Stimulated activated CD8-positive, alpha-beta memory T cell treated with anti-CD3 and anti-CD28 coated beads, Interleukin-7, amount 100 ng/mL, for 4 hours (primary cell): ENCODE measurements around the gene OVOL1.
A peak's percentile ranks its signal among the peaks of the same experiment; 100 is the strongest.
"Not testable (repeated sequence)": the region's sequence is repeated elsewhere in the genome, so short reads cannot be mapped to it uniquely, and the experiment has no call there.

Experiments
- DNase-seq, 2 donors: peaks; one replicate each; pipeline ENCODE4 v3.0.0-alpha.2; 2020; ENCODE audit warnings: low read depth in 2 of 2

OVOL1 gene

GRCh38 chr11:65814986-65815565 is 28.2 kb downstream of the OVOL1 start:
- DNase-seq: no peak

DNA sequence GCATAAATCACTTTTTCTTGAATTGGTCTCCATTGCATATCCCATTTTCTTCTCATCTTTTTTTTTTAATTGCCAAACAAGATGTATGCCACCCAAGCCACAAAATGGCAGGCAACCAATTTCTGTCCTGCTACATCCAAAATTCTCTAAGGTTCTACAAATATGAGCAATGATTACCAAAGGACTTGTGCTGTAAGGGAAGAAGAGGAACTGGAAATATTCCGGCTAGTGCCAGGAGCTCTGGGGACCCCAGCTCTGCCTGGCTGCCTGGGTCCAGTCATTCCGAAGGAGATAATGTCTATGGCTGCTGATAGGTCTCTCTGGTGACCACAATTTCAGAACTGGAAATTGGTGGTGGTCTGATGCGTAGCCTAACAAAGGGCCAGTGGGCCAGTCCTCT is 29.8 kb downstream of the OVOL1 start:
- no peak for DNase-seq

DNA sequence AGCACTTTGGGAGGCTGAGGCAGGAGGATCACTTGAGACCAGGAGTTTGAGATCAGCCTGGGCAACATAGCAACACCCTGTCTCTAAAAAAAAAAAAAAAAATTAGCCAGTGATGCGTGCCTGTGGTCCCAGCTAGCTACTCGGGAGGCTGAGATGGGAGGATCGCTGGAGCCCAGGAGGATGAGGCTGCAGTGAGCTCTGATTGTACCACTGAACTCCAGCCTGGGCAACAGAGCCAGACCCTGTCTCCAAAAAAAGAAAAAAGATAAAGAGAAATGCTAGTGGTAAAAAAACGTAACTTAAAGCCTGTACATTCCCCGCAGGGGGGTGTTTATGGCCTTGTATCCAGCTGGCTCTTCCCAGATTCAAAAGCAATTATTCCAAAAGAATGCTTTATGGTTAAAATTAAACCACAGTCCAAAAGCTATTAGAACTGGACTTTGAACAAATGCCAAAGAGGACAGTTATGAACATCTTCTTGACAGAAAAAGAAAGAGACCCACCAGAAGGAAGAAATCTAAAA is 30.5 kb downstream of the OVOL1 start:
- DNase-seq: no peak

DNA sequence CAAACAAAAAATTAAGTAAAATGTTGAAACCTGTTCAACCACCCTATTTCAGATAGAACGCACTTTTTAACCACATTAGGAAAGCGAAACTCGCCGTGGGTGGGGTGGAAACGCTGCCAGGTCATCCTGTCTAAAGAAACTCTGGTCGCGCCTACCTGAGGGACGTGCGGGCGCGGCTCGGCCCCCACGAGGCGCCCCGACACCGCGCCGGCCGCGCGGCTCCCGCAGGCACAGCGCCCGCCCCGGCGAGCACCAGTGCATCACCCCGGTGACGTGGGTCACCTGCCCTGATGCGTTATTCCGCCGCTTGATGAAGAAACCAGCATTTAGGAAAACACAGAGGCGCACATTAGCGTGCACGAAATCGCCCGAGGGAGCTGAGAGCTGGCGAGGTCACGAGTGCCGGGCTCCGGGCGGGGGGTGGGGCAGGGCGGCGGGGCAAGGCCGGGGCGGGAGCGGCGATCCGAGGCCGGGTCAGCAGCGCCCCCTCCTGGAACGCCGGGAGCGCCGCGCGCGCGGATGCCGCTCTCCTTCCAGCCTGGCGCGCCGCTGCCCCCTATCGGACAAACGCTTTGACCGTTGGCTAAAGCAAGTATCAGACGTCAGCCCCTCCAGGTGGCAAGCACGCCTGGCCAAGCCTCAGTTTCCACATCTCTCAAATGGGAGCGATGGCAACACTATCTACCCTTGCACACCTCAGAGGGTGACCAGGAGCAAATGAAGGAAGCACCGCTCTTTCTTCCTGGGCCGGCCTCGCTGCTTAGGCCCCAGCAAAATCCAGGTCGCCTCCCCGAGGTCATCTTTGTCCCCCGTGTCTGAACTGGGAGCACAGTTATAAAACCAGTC is 31.2 kb downstream of the OVOL1 start:
- DNase-seq: peak; percentile 81 to 86

- no peak for DNase-seq
These were observed 34.2 kb downstream of the OVOL1 start for GRCh38 chr11:65821107-65821506.

DNA sequence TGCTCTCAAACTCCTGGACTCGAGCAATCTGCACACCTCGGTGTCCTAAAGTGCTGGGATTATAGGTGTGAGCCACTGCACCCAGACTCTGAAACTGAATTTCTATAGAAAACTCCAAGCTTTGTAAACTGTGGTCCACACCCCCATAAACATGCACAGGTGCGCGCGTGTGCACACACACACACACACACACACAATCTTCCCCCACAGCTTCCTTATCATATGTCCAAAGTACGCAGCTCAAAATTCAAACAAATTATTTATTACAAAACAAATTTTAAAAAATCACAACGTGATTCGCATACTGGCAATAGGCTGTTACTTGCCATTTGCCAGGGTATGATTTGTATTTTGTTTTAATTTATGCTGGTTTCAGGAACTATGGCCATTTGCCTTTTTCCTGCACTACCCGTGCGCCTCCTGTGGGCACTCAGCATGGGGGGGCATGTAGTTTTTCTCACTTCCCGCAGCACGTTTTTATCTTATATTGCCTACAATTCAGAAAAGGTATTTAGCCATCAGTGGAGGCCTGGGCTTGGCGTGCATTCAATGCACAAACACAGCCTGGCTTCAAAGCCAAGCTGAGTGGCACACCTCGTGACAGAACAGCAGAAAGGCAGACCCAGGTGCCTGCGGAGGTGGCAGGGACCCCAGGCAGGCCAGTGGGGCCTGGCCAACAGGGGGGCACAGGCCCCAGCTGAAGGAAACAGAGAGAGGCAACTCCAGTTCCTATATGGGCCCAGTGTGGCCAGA is 36.1 kb downstream of the OVOL1 start:
- DNase-seq: no peak

DNA sequence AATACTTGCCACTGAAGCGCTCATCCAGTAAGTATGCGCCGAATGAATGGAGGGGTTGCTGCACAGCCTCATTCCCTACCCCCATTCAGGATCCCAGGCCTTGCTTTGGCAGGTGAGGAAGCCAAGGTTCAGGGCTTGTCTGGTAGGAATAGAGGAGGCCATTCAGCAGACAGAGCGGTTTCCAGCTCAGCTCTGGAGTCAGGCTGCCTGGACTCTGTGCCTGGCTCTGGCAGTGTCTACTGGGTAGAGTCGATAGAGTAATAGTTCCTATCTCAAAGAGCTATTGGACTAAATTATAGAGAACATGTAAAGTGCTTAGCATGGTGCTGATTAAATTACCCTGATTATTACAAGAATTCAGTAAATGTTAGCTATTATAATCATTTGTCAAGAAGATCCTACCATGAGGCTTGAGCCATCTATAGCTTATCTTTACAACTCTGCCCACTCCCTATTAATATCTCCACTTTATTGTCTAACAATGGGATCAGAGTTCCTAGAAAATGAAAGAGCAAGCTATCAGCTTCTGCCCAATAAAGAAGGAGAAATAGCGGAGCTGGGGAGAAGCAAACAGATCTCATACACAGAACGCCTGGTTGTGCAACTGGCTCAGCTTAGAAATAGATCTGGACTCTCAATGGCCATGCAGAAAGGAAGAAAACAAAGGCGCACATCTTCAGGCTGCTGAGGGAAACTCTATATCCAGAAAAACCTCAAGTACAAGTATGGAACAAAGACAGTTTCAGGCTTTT is 40.3 kb downstream of the OVOL1 start:
- DNase-seq: no peak

GRCh38 chr11:65829459-65829858 is 42.6 kb downstream of the OVOL1 start:
- DNase-seq: no peak

GRCh38 chr11:65832231-65832630 is 45.4 kb downstream of the OVOL1 start:
- DNase-seq: not testable (repeated sequence)

DNA sequence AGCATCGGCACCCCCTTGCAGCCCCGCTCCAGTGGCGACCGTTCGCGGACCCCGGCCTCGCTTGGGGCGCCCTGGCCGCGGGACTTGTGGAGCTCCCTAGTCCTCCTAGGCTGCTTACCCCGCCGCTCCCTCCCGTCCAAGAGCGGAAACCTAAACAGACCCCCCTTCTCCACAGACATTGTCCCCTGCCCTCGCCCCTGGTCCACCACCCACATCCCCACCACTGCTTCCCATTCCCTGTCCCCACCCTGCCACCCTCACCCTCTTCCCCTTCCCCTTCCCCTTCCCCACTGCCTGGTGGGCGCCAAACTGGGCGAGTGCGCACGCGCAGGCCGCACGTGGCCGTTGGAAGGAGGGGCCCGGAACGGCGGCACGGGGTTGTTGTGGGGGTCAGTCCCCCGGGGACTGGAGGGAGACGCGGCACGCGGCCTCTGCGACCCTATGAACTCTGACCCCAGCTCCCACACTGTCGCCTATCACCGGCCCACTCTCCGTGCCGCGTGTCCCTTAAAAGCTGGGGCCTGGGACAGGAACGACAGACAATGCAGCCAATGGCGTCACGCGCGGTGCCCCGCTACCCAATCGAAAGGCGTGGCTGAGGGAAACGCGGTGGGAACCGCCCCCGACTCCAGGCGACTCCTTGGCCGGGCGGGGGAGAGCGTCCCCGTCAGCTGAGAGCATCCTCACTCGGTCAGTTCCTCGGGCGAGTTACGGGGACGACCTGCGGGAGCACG is 46.6 kb downstream of the OVOL1 start, which contains the start of gene SNX32:
Gene SNX32 (plus strand): TSS at position 667 of the 734 bp plus-strand sequence. CDS start 103 bp downstream, outside the sequence.
- peak; percentile 92 to 93 for DNase-seq

- no peak for DNase-seq
These were observed 47.3 kb downstream of the OVOL1 start for GRCh38 chr11:65834202-65834601.

GRCh38 chr11:65842144-65842543 is 55.3 kb downstream of the OVOL1 start:
- DNase-seq: no peak

- DNase-seq: no peak
These were observed 56.9 kb downstream of the OVOL1 start for GRCh38 chr11:65843811-65844210.

DNA sequence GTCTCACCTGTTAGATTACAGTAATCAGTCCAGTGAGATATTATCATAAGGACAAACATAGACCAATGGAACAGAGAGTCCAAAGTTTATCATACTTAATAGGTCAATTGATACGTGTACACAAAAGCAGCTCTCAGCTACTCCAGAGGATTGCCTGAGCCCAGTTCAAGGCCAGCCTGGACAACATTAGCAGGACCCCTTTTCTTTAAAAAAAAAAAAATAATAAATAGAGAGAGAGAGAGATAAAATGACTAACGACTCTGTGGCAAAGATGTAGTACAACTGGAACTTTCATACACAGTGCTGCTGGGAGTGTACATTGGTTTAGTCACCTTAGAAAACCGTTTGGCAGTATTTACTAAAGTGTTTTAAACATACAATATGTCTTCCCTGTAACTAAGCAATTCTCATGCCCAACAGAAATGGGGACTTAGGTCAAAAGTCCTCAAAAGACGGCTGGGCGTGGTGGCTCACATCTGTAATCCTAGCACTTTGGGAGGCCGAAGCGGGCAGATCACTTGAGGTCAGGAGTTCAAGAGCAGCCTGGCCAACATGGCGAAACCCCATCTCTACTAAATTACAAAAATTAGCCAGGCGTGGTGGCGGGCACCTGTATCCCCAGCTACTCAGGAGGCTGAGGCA is 57.5 kb downstream of the OVOL1 start:
- no peak for DNase-seq
